HAP-1 (cell line): ENCODE data around the gene PCDH9.
"Not testable (repeated sequence)": the region's sequence is repeated elsewhere in the genome, so short reads cannot be mapped to it uniquely, and the experiment has no call there.

Experiments
- DNase-seq, 2 experiments: peaks; one replicate each; pipeline ENCODE4 v3.0.0-alpha.2; 2016 to 2020; ENCODE audit warnings: low spot score in 2 of 2
- H3K27me3 ChIP-seq: fragments of 250-450 bp; sonication (Bioruptor Pico); 2 replicates; pipeline ENCODE4 v1.5.1; 2020; ENCODE audit warnings: low read depth, mild to moderate bottlenecking, moderate library complexity
- H3K36me3 ChIP-seq: fragments of 250-450 bp; sonication (Bioruptor Pico); replicated peaks from 2 replicates; pipeline ENCODE4 v1.5.1; 2020; ENCODE audit warnings: mild to moderate bottlenecking
- H3K4me1 ChIP-seq: fragments of 250-450 bp; sonication (Bioruptor Pico); 2 replicates; pipeline ENCODE4 v1.5.1; 2020; ENCODE audit warnings: mild to moderate bottlenecking
- H3K4me3 ChIP-seq: fragments of 250-450 bp; sonication (Bioruptor Pico); 2 replicates; pipeline ENCODE4 v1.5.1; 2020; ENCODE audit warnings: mild to moderate bottlenecking, moderate library complexity
- H3K9me3 ChIP-seq: fragments of 250-450 bp; sonication (Bioruptor Pico); 2 replicates; pipeline ENCODE4 v1.5.1; 2020; ENCODE audit warnings: mild to moderate bottlenecking, moderate library complexity
- in situ Hi-C: fragments of 300-500 bp; cut with MboI; formaldehyde crosslinking; loops from 3 replicates; pipeline ENCODE4 v1.14.3; 2020; ENCODE audit warnings: low sequenced_read_pairs, inconsistent platforms, mixed read lengths

The PCDH9 gene

GRCh38 chr13:66266348-66266747 lies 963.8 kb downstream of the PCDH9 start:
- Histone ChIP-seq H3K27me3 (no peaks in the 10 kb centered on the region), H3K36me3 (no peaks in the 10 kb centered on the region), H3K4me3 (no peak overlapping the region), H3K9me3 (no peaks in the 10 kb centered on the region; the same call in 1 of the 2 replicates), H3K4me1 (peaks cover 14% of the 10 kb centered on the region)
- DNase-seq = no peak
- in situ Hi-C loops = no loop called here

GRCh38 chr13:66265371-66265770 lies 964.8 kb downstream of the PCDH9 start:
- peak in 1 of 2 experiments; percentile 7 for DNase-seq
- in situ Hi-C loops = no loop called here
- Histone ChIP-seq H3K36me3 (no peaks in the 10 kb centered on the region), H3K4me3 (no peak overlapping the region), H3K4me1 (peaks cover 14% of the 10 kb centered on the region), H3K9me3 (no peaks in the 10 kb centered on the region; the same call in 1 of the 2 replicates), H3K27me3 (no peaks in the 10 kb centered on the region)

- H3K36me3 ChIP-seq = no peaks in the 10 kb centered on the region
- in situ Hi-C loops = no loop called here
- H3K4me1 ChIP-seq = peaks cover 14% of the 10 kb centered on the region
- H3K9me3 ChIP-seq = no peaks in the 10 kb centered on the region; the same call in 1 of the 2 replicates
- no peaks in the 10 kb centered on the region for H3K27me3 ChIP-seq
- peak; percentile 43 to 76 for DNase-seq
- no peak overlapping the region for H3K4me3 ChIP-seq
Observed at GRCh38 chr13:66264971-66265370, 965.2 kb downstream of the PCDH9 start.

- Histone ChIP-seq H3K27me3 (no peaks in the 10 kb centered on the region), H3K9me3 (no peaks in the 10 kb centered on the region; the same call in 1 of the 2 replicates), H3K4me1 (peaks cover 14% of the 10 kb centered on the region), H3K36me3 (no peaks in the 10 kb centered on the region), H3K4me3 (no peak overlapping the region)
- DNase-seq = no peak
- in situ Hi-C loops = no loop called here
Observed at GRCh38 chr13:66262330-66262729, 967.8 kb downstream of the PCDH9 start.

GRCh38 chr13:66259426-66259825 lies 970.7 kb downstream of the PCDH9 start:
- in situ Hi-C loops, DNase-seq, H3K4me1 ChIP-seq, H3K27me3 ChIP-seq, H3K36me3 ChIP-seq, H3K9me3 ChIP-seq, H3K4me3 ChIP-seq: not testable (repeated sequence)
